Embryonic facial prominence (tissue), 1 donor: Measurements from ENCODE around the gene SLC44A1.

Source experiments
- DNase-seq: peaks from one replicate; pipeline ENCODE4 v3.0.0-alpha.2; 2016; ENCODE audit errors: extremely low spot score

The SLC44A1 gene

DNA sequence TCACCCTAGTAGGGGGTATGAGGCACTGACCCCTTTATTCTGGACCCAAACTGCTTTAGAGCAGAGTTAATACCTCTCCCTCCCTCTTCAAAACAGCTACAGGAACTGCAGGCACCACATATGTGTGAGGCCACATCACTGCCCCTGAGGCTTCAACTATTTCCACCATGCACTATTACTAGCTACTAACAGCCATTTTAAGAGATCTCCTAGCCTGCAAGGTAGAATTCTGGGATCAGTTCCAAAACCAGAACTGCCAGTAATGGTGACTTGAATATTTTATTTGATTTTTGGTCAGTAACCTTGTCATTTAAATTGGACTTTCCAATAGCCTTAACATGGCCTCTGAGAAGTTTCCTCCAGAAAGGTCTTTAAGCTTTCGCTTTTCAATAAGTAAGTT lies 148.1 kb downstream of the SLC44A1 start:
- DNase-seq = no peak

DNA sequence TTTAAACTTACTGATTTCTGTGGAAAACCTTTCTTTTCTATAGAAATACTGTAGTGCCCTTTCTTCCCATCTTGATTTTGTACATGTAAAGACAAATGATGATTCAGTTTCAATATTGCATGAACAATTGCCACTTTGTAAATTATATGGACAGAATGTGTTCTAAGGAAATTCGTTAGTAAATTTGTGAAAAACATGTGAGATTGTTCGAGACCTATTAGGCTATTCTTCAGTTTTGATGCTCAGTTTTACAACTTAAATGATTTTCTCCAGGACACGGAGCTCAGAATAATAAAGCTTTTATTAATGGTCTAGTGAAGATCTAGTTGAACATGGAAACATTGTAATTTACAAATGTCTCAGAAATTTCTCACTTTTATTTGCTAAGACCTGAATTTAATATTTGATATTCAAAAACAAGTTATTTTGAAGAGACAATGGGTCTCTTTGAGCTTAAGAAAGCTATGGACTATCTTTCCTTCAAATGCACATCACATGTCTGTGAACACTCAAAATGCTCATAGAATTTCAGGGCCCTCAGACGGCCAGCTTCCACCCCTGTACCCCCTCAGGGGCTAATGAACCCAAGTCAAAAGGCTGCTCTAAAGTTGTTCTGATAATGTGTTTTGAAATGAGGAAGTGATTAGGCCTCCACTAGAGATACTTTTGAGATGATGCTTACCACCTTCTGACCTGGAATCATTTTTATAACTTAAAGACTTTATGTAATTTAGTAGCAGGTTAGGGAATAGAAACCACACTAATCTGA lies 149.3 kb downstream of the SLC44A1 start:
- no peak for DNase-seq

GRCh38 chr9:105396441-105396840 lies 152.0 kb downstream of the SLC44A1 start:
- DNase-seq = no peak

GRCh38 chr9:105396901-105397300 lies 152.4 kb downstream of the SLC44A1 start:
- no peak for DNase-seq

DNA sequence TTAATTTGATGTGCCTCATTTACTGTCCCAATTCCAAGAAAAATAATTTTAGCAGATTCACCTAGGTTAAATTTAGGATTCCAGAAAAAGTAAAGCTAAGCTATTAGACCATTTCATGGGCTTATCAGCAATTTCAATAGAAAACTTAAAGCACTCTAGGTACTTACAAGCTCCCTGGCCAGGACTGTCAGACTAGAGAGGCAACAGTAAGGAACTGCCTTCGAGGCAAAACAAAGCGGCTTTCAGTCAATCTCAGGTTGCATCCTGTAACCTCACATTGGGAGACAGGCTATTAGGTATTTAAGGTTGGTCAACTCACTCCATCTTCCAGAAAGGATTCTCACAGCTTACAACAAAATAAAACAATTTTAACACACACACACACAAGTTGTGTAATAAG lies 154.7 kb downstream of the SLC44A1 start:
- no peak for DNase-seq

- no peak for DNase-seq
Observed at GRCh38 chr9:105401651-105402050, 157.2 kb downstream of the SLC44A1 start.

- no peak for DNase-seq
Observed at GRCh38 chr9:105403552-105404248, 159.2 kb downstream of the SLC44A1 start.

GRCh38 chr9:105405514-105406131 lies 161.2 kb downstream of the SLC44A1 start:
- DNase-seq = no peak

DNA sequence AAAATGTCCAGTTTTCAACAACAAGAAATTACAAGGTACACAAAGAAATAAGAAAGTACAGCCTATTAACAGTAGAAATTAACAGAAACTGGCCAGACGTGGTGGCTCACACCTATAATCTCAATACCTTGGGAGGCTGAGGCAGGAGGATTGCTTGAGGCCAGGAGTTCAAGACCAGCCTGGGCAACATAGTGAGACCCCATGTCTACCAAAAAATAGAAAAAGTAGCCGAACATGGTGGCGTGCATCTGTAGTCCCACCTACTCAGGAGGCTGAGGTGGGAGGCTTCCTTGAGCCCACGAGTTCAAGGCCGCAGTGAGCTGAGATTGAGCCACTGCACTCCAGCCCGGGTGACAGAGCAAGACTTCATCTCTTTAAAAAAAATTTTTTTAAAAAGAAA lies 161.9 kb downstream of the SLC44A1 start:
- DNase-seq = no peak

DNA sequence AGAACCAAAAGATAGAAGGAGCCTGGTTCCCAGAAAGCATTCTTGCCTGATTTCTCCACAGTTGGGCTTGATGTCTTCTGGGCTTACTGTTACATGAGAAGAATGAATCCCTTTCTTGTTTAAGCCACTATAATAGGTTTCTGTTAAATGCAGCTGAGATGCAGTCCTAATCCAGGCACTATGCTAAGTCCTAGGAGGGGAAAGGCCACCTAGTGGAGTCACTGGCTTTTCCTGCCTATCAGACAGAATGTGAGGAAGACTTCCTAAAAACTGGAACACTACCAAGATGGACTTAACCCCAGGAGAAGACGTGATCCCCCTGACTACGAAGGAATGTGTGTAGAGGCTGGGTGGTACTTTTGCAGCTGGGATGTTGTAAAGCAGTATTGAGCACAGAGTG lies 169.1 kb downstream of the SLC44A1 start:
- DNase-seq = no peak

DNA sequence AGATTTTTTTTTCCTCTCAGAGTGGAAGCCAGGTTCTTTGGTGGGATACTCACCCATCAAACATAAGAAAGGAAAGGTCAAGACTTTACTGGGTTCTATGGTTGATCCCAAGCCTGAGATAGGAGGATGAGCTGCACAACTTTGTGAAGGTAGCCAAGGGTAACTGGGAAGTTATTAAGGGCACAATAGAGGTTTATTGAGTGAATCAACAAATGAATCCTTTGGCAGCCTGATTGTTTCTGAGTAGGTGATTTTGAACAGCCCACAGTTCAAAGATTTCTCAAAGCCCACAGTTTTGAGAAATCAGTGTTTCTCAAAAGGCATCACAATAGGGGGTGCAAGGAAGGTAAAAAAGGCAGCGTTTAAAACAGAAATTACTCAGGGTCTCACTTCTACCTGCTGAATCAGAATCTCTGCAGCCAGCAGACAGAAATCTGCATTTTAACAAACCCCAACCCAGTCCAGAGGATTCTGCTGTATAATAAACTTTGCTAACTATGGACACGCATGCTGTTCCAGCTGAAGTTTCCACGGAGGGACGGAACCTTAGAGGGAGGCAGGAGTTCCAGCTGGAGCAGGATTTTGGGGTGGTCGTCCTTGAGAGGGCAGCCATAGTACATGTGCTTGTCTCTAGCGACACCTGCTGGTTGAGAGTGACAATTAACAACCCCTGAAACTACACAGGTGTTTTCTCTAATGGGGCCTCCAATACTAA lies 170.7 kb downstream of the SLC44A1 start:
- DNase-seq = peak; percentile 54

DNA sequence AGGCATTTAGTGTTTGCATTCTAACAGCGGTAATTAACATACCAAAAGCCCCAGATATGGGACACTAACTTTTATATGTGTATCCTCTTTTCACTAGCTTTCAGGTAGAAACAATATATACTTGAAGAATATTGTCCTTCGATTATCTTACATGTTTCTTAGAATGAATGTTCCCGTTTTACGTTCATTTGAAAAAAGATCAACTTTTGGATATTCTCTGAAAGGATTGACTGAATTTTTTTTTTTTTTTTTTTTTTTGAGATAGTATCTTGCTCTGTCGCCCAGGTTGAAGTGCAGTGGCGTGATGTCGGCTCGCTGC lies 171.2 kb downstream of the SLC44A1 start:
- DNase-seq = no peak

DNA sequence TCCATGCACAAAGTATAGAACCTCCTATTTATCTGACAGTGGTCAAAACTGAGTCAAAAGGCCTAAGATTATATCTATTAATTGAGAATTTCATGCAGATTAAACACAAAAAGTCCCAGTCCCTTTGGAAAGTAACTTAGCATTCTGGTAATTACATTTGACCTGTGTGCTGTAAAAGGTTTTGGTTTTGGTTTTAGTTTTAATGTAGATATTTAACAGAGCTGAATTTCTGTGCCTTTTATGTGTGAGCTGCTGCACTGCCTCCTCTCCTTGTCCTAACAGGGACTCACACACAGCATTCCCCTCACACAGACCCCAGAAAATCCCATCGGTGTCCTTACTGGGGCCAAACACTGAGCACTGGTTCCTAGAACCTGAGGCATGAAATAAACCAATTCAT lies 172.4 kb downstream of the SLC44A1 start:
- DNase-seq = no peak

- DNase-seq = no peak
Observed at GRCh38 chr9:105418588-105419500, 174.4 kb downstream of the SLC44A1 start.

GRCh38 chr9:105419816-105420597 lies 175.6 kb downstream of the SLC44A1 start:
- DNase-seq = no peak

DNA sequence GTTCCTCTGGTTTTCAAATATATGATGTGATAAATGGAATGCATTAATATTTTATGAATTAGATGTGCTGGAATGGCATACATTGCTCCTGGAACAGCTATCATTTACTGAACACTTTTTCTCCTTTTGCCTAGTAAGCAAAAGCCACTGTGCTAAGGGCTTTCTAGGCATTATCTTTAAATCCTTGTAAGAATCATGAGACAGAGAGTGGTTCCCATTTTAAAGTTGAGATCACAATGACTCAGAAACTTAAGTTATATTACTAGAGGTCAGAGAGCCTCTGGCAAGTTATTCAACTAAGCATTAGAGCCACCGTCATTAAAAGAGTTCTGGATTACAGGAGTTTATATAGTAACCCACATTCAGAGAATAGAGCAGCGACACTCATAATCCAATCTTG lies 176.7 kb downstream of the SLC44A1 start:
- DNase-seq = no peak

GRCh38 chr9:105421864-105422263 lies 177.4 kb downstream of the SLC44A1 start:
- no peak for DNase-seq

- DNase-seq = no peak
Observed at GRCh38 chr9:105425816-105426433, 181.5 kb downstream of the SLC44A1 start.

GRCh38 chr9:105426657-105427056 lies 182.2 kb downstream of the SLC44A1 start:
- DNase-seq = no peak
